IPS-11a (cell line): ENCODE data around the gene GOLGA6D.
"Not testable (repeated sequence)": the region's sequence is repeated elsewhere in the genome, so short reads cannot be mapped to it uniquely, and the experiment has no call there.

Source experiments
- H3K4me3 ChIP-seq: one replicate; pipeline ENCODE4 v1.5.1; 2013; ENCODE audit warnings: low read depth, low read length, control low read depth

GOLGA6D gene

GRCh38 chr15:75332093-75332492, 49.5 kb downstream of the GOLGA6D start:
- H3K4me3 ChIP-seq: not testable (repeated sequence)

- not testable (repeated sequence) for H3K4me3 ChIP-seq
These were observed 51.2 kb downstream of the GOLGA6D start for GRCh38 chr15:75333654-75334419.

- peak overlapping the region; percentile 79 for H3K4me3 ChIP-seq
These were observed 52.7 kb downstream of the GOLGA6D start for GRCh38 chr15:75335313-75335704.

- H3K4me3 ChIP-seq: peak within 1 kb of the TSS; percentile 79
These were observed 53.2 kb downstream of the GOLGA6D start, which contains the start of gene COMMD4 for GRCh38 chr15:75335705-75336355. Gene COMMD4, plus strand, starts transcription at chr15:75336063. Its CDS starts 27 bp downstream, at chr15:75336090.

GRCh38 chr15:75338661-75339240, 56.1 kb downstream of the GOLGA6D start:
- no peak overlapping the region for H3K4me3 ChIP-seq

- H3K4me3 ChIP-seq: no peak overlapping the region
These were observed 57.1 kb downstream of the GOLGA6D start for GRCh38 chr15:75339531-75340240.

GRCh38 chr15:75342221-75342620, 59.6 kb downstream of the GOLGA6D start:
- H3K4me3 ChIP-seq: no peak overlapping the region

GRCh38 chr15:75343953-75344352, 61.3 kb downstream of the GOLGA6D start:
- H3K4me3 ChIP-seq: not testable (repeated sequence)
